ENCODE results near the gene SFT2D3. TPM values are rescaled to one million over a fixed set of nuclear protein-coding genes. Genes with fewer than 3 reads are reported as not detected.

Gene SFT2D3
- total RNA-seq, 1 donor from 2014 or later, result 6.6 TPM

- H3K4me1 Mint-ChIP-seq (ENCODE audit: low read depth), result peaks cover 6% of the 10 kb centered on the region
- intact Hi-C loops (cut with micrococcal nuclease), result no loop called here
These were observed 11.7 kb downstream of the SFT2D3 start for GRCh38 chr2:127712999-127713398.

GRCh38 chr2:127713562-127713961, 12.3 kb downstream of the SFT2D3 start:
- H3K9me3 Mint-ChIP-seq, result no peaks in the 10 kb centered on the region
- H3K4me3 Mint-ChIP-seq, result no peak overlapping the region
- H3K27me3 Mint-ChIP-seq (ENCODE audit: insufficient read depth), result no peaks in the 10 kb centered on the region
- peaks cover 22% of the 10 kb centered on the region for H3K36me3 Mint-ChIP-seq (ENCODE audit: low read depth)
- no peak overlapping the region for H3K27ac Mint-ChIP-seq
- no peak for DNase-seq (ENCODE audit: low spot score)
- intact Hi-C loops (cut with micrococcal nuclease), result no loop called here
- H3K4me1 Mint-ChIP-seq (ENCODE audit: low read depth), result peaks cover 6% of the 10 kb centered on the region

More at GRCh38 chr2:127712999-127713398, 11.7 kb downstream of the SFT2D3 start:
- Mint-ChIP-seq H3K27ac (no peak overlapping the region), H3K27me3 (ENCODE audit: insufficient read depth) (no peaks in the 10 kb centered on the region), H3K4me3 (no peak overlapping the region), H3K36me3 (ENCODE audit: low read depth) (peaks cover 19% of the 10 kb centered on the region), H3K9me3 (no peaks in the 10 kb centered on the region)
- no peak for DNase-seq (ENCODE audit: low spot score)

GRCh38 chr2:127715778-127716449, 14.6 kb downstream of the SFT2D3 start:
- intact Hi-C loops (cut with micrococcal nuclease), result no loop called here
- no peak for DNase-seq (ENCODE audit: low spot score)
- Mint-ChIP-seq H3K4me1 (ENCODE audit: low read depth) (peaks cover 6% of the 10 kb centered on the region), H3K4me3 (no peak overlapping the region), H3K36me3 (ENCODE audit: low read depth) (peaks cover 24% of the 10 kb centered on the region), H3K9me3 (no peaks in the 10 kb centered on the region), H3K27ac (no peak overlapping the region), H3K27me3 (ENCODE audit: insufficient read depth) (no peaks in the 10 kb centered on the region)

GRCh38 chr2:127718271-127718670, 17.0 kb downstream of the SFT2D3 start:
- Mint-ChIP-seq H3K36me3 (ENCODE audit: low read depth) (peaks cover 38% of the 10 kb centered on the region), H3K4me3 (no peak overlapping the region), H3K9me3 (no peaks in the 10 kb centered on the region), H3K27me3 (ENCODE audit: insufficient read depth) (no peaks in the 10 kb centered on the region), H3K27ac (no peak overlapping the region), H3K4me1 (ENCODE audit: low read depth) (peaks cover 7% of the 10 kb centered on the region)
- intact Hi-C loops (cut with micrococcal nuclease), result no loop called here
- no peak for DNase-seq (ENCODE audit: low spot score)

- Mint-ChIP-seq H3K36me3 (ENCODE audit: low read depth) (peaks cover 42% of the 10 kb centered on the region), H3K9me3 (no peaks in the 10 kb centered on the region), H3K4me1 (ENCODE audit: low read depth) (peaks cover 8% of the 10 kb centered on the region), H3K4me3 (no peak overlapping the region), H3K27ac (no peak overlapping the region), H3K27me3 (ENCODE audit: insufficient read depth) (no peaks in the 10 kb centered on the region)
- DNase-seq (ENCODE audit: low spot score), result no peak
- intact Hi-C loops (cut with micrococcal nuclease), result no loop called here
These were observed 18.3 kb downstream of the SFT2D3 start for GRCh38 chr2:127719301-127720218.

GRCh38 chr2:127721311-127721977, 20.1 kb downstream of the SFT2D3 start:
- Mint-ChIP-seq H3K27ac (peak overlapping the region; percentile 7), H3K36me3 (ENCODE audit: low read depth) (peaks cover 48% of the 10 kb centered on the region)
- no peak for DNase-seq (ENCODE audit: low spot score)

GRCh38 chr2:127721978-127722355, 20.7 kb downstream of the SFT2D3 start:
- Mint-ChIP-seq H3K27ac (peak overlapping the region; percentile 7), H3K27me3 (ENCODE audit: insufficient read depth) (no peaks in the 10 kb centered on the region), H3K36me3 (ENCODE audit: low read depth) (peaks cover 51% of the 10 kb centered on the region), H3K4me1 (ENCODE audit: low read depth) (peaks cover 12% of the 10 kb centered on the region), H3K4me3 (no peak overlapping the region), H3K9me3 (no peaks in the 10 kb centered on the region)
- intact Hi-C loops (cut with micrococcal nuclease), result no loop called here
- DNase-seq (ENCODE audit: low spot score), result no peak

More at GRCh38 chr2:127721311-127721977, 20.1 kb downstream of the SFT2D3 start:
- Mint-ChIP-seq H3K27me3 (ENCODE audit: insufficient read depth) (no peaks in the 10 kb centered on the region), H3K4me1 (ENCODE audit: low read depth) (peaks cover 12% of the 10 kb centered on the region), H3K4me3 (no peak overlapping the region), H3K9me3 (no peaks in the 10 kb centered on the region)
- intact Hi-C loops (cut with micrococcal nuclease), result no loop called here

GRCh38 chr2:127722807-127723206, 21.5 kb downstream of the SFT2D3 start:
- H3K27me3 Mint-ChIP-seq (ENCODE audit: insufficient read depth), result no peaks in the 10 kb centered on the region
- H3K4me3 Mint-ChIP-seq, result no peak overlapping the region
- intact Hi-C loops (cut with micrococcal nuclease), result no loop called here
- H3K9me3 Mint-ChIP-seq, result no peaks in the 10 kb centered on the region
- no peak overlapping the region for H3K27ac Mint-ChIP-seq
- DNase-seq (ENCODE audit: low spot score), result no peak
- peaks cover 12% of the 10 kb centered on the region for H3K4me1 Mint-ChIP-seq (ENCODE audit: low read depth)
- H3K36me3 Mint-ChIP-seq (ENCODE audit: low read depth), result peaks cover 54% of the 10 kb centered on the region

GRCh38 chr2:127726158-127726880, 25.0 kb downstream of the SFT2D3 start:
- H3K9me3 Mint-ChIP-seq, result no peaks in the 10 kb centered on the region
- no peak overlapping the region for H3K4me3 Mint-ChIP-seq
- no peaks in the 10 kb centered on the region for H3K27me3 Mint-ChIP-seq (ENCODE audit: insufficient read depth)
- no peak overlapping the region for H3K27ac Mint-ChIP-seq
- DNase-seq (ENCODE audit: low spot score), result no peak
- intact Hi-C loops (cut with micrococcal nuclease), result no loop called here
- peaks cover 43% of the 10 kb centered on the region for H3K36me3 Mint-ChIP-seq (ENCODE audit: low read depth)
- peaks cover 12% of the 10 kb centered on the region for H3K4me1 Mint-ChIP-seq (ENCODE audit: low read depth)

GRCh38 chr2:127733113-127733815, 32.0 kb downstream of the SFT2D3 start:
- Mint-ChIP-seq H3K36me3 (ENCODE audit: low read depth) (peaks cover 12% of the 10 kb centered on the region), H3K4me1 (ENCODE audit: low read depth) (peaks cover 8% of the 10 kb centered on the region), H3K9me3 (no peaks in the 10 kb centered on the region), H3K27me3 (ENCODE audit: insufficient read depth) (no peaks in the 10 kb centered on the region), H3K4me3 (no peak overlapping the region), H3K27ac (no peak overlapping the region)
- intact Hi-C loops (cut with micrococcal nuclease), result no loop called here
- DNase-seq (ENCODE audit: low spot score), result no peak

GRCh38 chr2:127733816-127734537, 32.7 kb downstream of the SFT2D3 start:
- H3K9me3 Mint-ChIP-seq, result no peaks in the 10 kb centered on the region
- H3K27me3 Mint-ChIP-seq (ENCODE audit: insufficient read depth), result no peaks in the 10 kb centered on the region
- H3K4me3 Mint-ChIP-seq, result no peak overlapping the region
- intact Hi-C loops (cut with micrococcal nuclease), result no loop called here
- DNase-seq (ENCODE audit: low spot score), result no peak
- peaks cover 13% of the 10 kb centered on the region for H3K4me1 Mint-ChIP-seq (ENCODE audit: low read depth)
- H3K27ac Mint-ChIP-seq, result no peak overlapping the region
- H3K36me3 Mint-ChIP-seq (ENCODE audit: low read depth), result peaks cover 16% of the 10 kb centered on the region
